Body of pancreas (tissue), 4 donors: ENCODE data around the gene KRT76.

Experiments used
- CTCF ChIP-seq, 7 experiments: fragments of 450-650 bp in 4 of 7; fragments of 200-600 bp in 3 of 7; sonication (generic) in 3 of 7; IDR thresholded peaks; one replicate each; pipeline ENCODE4 v1.5.1; 2016 to 2019; ENCODE audit warnings: antibody characterized with exemption in 7 of 7
- POLR2A ChIP-seq, 3 donors: fragments of 450-650 bp; IDR thresholded peaks; one replicate each; pipeline ENCODE4 v1.6.1; 2016; ENCODE audit warnings: antibody characterized with exemption in 3 of 3, mild to moderate bottlenecking in 2 of 3

GRCh38 chr12:52759218-52759617 lies 17.9 kb downstream of the KRT76 start:
- TF ChIP-seq POLR2A (IDR thresholded peaks at IDR 0.05) (no peak), CTCF (IDR thresholded peaks at IDR 0.05) (no peak)
